ENCODE results near the gene AATK.

AATK gene, protein sequence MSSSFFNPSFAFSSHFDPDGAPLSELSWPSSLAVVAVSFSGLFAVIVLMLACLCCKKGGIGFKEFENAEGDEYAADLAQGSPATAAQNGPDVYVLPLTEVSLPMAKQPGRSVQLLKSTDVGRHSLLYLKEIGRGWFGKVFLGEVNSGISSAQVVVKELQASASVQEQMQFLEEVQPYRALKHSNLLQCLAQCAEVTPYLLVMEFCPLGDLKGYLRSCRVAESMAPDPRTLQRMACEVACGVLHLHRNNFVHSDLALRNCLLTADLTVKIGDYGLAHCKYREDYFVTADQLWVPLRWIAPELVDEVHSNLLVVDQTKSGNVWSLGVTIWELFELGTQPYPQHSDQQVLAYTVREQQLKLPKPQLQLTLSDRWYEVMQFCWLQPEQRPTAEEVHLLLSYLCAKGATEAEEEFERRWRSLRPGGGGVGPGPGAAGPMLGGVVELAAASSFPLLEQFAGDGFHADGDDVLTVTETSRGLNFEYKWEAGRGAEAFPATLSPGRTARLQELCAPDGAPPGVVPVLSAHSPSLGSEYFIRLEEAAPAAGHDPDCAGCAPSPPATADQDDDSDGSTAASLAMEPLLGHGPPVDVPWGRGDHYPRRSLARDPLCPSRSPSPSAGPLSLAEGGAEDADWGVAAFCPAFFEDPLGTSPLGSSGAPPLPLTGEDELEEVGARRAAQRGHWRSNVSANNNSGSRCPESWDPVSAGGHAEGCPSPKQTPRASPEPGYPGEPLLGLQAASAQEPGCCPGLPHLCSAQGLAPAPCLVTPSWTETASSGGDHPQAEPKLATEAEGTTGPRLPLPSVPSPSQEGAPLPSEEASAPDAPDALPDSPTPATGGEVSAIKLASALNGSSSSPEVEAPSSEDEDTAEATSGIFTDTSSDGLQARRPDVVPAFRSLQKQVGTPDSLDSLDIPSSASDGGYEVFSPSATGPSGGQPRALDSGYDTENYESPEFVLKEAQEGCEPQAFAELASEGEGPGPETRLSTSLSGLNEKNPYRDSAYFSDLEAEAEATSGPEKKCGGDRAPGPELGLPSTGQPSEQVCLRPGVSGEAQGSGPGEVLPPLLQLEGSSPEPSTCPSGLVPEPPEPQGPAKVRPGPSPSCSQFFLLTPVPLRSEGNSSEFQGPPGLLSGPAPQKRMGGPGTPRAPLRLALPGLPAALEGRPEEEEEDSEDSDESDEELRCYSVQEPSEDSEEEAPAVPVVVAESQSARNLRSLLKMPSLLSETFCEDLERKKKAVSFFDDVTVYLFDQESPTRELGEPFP (N-terminal part only)

DNA sequence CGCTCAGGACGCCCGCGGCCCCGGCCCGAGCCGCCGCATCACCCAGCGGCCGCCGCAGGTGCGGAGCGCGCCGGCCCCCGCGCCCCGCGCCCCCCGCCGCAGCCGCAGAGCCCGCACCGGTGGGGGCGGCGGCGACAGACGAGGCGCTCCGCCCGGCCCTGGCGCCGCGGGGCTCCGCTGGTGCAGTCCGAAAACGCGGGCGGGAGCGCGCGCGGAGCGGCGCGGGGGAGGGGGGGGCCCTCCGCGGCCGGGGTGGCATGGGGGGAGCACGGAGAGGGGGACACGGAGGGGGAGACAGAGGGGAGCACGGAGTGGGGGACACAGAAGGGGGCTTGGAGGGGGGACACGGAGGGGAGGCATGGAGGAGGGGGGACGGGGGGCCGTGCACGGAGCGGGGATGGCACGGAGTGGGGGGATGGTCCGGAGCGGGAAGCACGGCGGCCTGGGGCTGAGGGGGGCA lies at the start of gene AATK:
AATK (minus strand) TSS at position 189 of the 460 bp plus-strand sequence. CDS start 229 bp downstream, outside the sequence.
- no peak for DNase-seq (ENCODE audit: low read depth)

DNA sequence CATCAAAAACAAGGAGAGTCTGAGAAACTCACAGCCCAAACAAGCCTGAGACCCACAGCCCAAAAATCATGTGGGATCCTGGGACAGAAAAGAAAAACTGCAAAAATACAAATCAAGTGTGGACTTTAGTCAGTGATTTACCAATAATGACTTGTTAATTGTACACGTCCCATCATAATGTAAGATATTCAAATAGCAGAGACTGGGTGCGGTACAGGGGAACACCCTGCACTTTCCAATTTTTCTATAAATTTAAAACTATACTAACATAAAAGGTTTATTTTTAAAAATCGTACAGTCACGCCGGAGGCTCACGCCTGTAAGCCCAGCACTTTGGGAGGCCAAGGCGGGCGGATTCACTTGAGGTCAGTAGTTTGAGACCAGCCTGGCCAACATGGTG lies 48.0 kb upstream of the AATK start:
- no peak for DNase-seq (ENCODE audit: low read depth)

DNA sequence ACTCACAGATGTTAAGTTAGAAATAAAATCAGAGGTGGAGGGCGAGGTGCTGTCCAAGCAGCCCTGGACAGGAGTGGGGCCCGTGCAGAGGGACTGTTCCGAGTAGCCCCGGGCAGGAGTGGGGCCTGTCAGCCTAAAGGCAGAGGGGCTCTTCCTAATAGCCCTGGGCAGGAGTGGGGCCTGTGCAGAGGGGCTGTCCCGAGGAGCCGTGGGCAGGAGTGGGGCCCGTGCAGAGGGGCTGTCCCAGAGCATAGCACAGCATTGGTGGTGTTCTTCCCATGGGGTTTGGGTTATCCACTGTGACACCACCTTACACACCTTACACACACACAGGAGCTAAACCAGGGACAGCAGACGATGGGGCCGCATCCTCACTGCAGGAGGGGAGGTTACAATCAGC lies 46.3 kb upstream of the AATK start:
- no peak for DNase-seq (ENCODE audit: low read depth)

DNA sequence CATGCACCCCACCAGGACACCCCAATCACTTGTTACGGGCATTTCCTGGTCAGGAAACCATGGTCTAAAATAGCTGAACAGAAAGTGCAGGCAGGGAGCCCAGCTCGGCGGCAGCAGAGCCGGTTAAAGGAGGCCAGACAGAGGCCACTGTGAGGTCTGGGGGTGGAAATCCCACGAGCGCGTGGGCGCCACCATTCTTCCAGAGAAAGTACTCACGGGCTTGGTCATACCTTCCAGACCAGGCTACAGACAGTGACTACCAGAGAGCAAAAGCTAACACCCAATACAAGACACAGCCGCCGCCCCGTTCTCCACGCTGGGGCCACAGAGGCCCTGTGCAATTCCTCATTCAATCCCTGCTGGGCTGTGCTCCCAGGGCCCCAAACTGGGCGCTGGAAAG lies 44.8 kb upstream of the AATK start:
- no peak for DNase-seq (ENCODE audit: low read depth)

DNA sequence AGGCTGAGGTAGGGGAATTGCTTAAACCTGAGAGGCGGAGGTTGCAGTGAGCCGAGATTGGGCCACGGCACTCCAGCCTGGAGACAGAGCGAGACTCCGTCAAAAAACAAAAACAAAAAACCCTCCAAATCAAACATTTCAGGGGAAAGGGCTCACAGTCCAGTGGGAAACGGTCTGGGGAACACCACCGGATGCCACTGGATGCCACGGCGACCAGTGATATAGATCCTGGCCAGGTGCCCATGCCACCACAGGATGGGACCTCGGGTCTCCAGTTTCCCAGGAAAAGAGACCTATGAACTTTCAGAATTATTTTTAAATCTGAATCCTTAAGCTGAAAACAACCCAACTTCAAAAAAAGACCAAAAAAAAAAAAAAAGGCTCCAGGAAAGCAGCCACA lies 44.4 kb upstream of the AATK start:
- DNase-seq (ENCODE audit: low read depth): no peak

DNA sequence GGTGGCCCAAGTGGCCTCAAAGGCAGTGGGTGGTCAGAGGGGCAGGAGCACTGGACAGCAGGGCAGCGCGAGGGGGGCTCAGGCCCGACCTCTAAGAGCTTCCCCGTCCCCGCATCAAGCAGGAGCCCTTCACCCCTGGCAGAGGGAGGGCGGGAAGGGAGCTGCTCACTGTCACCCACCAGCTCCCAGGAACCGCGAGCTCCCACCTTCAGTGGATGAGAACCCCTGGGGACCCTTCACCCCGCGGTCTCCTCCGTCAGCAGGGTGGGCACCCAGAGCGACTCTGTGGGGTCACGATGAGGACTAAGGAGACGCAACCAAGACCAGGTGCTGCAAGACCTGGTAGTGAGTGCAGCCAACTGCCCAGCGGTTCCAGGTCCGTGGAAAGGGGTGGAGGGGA lies 43.1 kb upstream of the AATK start:
- no peak for DNase-seq (ENCODE audit: low read depth)

DNA sequence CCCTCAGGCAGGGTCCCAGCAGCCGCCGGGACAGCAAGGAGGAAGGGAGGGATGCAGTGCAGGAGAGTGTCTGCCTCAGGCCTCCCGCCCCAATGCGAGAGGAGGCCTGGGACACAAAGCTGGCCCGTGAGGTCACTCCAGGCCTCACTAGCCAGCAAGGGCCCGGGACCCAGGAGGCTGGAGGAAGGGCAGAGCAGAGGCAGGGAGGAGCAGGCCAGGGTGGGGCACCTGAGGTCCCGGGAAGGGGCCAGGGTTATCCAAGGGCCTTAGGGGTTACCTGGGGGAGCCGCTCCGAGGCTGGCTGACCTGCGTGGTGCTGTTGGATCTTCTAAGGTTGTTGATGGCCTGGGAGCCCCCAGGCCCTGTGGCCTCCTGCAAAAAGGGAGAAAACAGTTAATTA lies 42.6 kb upstream of the AATK start:
- no peak for DNase-seq (ENCODE audit: low read depth)

DNA sequence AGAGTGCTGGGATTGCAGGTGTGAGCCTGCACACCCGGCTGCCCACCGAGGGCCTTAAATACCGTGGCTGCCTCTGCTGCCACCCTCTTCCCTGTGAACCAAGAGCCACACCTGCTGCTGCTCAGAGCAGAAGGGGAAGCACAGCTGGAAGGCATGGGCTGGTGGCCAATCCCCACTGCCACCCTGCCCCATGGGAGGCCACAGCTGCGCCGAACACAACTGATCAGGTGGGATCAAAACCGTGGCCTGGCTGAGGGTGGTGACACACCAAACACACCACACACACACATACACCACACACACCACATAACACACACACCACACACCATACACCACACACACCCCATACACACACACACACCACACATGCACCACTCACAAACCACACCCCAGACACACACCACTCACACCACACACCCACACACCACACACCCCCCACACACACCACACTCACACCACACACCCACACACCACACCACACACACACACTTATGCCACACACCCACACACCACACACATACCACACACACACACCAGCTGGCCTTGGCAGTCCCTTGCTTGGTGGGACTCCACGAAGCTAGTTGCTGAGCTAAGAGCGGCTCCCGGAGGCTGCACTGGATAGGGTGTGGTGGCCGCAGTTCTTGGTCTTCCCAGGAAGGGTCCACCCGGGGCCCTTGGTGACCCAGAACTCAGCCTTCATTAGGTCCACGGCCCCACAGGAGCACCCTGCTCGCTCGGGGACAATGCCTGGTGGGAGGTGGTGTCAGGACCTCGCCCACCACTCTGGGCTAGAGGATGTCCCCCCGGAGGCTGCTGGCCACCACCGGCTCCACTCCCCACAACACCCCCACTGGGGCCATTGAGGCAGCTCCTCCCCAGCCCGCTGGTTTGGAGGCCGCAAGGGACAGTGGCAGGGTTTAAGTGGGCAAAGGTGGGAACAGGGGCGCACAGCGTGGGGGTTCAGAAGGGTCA lies 41.9 kb upstream of the AATK start:
- DNase-seq (ENCODE audit: low read depth): no peak

DNA sequence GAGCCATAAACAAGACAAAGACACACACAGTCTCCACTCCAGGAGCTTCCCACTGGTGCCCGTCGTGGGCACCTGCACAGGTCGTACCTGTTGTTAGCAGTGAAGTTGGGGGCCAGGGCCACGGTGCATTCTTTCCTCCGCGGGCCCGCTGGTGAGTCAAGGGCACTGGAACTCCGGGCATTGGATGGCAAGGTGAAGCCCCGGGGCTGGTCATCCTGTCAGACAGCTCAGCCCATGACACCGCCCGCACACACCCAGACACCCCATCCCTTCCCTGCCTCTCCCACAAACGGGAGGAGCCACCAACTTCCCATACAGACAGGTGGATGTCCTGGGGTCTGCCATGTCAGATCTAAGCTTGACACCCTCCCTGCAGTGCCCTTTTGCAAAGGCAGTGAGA lies 40.6 kb upstream of the AATK start:
- DNase-seq (ENCODE audit: low read depth): no peak

DNA sequence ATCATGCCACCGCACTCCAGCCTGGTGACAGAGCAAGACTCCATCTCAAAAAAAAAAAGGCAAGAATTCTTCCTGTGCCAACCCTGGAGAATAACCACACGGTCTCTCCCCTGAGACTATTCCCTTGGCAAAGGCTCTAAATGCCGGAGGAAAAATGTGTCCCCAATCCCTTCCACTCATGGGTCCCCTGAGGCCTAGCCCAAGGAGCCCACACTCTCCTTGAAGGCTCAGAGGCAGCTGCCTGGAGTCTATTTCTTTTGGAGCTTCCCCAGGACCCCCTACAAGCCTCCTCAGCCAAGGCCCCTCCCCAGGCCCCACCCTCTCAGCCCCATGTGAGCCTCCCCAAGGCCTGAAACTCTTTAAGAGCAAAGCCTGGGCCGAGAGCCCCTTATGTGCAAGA lies 40.1 kb upstream of the AATK start:
- DNase-seq (ENCODE audit: low read depth): no peak

DNA sequence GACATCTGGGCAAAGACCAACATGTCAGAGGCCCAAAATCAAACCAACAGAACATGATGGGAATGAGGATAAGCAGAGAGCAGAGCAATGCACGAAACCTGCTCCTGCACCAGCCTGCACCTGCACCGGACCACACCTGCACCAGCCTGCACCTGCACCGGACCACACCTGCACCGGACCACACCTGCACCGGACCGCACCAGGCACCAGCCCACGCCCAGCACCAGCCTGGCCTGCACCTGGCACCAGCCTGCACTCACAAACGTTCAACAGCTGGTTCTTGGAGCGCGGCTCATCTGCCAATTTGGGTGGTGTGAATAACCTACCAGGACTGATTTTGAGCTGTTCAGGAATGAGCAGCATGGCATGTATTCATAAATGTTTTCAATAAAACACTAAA lies 38.6 kb upstream of the AATK start:
- no peak for DNase-seq (ENCODE audit: low read depth)

DNA sequence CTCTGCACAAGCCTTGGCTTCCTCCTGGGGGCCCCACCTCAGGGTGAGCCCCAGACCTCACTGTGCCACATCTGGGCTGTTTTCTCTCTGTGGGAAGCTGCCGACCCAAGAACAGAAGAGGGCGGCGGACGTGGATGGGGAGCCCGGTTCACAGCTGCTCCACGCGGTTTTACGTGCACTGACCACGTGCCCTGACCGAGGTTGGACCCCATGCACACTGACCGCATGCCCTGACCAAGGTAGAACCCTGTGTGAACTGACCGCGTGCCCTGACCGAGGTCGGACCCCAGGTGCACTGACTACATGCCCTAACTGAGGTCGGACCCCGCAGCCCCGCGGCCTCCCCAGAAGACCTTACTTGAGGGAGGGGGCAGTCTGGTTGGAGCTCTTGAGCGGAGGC lies 37.1 kb upstream of the AATK start:
- DNase-seq (ENCODE audit: low read depth): no peak

DNA sequence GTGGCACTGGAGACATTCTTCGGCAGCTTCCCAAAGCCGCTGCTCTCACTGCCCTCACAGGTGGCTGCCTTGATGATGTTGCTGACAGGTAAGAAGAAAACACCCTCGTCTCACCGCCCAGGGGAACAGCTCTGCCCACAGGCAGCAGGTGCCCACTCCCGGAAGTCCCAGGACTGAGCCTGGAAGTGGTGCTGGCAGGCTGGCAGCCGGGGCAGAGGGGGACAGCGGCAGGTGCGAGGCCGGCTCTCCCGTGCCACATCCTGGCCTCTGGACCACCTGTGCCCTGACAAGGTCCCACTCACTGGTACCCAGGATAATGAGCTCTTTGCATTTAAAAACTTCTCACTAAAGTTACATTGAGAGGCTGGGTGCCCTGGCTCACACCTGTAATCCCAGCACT lies 36.3 kb upstream of the AATK start:
- no peak for DNase-seq (ENCODE audit: low read depth)

DNA sequence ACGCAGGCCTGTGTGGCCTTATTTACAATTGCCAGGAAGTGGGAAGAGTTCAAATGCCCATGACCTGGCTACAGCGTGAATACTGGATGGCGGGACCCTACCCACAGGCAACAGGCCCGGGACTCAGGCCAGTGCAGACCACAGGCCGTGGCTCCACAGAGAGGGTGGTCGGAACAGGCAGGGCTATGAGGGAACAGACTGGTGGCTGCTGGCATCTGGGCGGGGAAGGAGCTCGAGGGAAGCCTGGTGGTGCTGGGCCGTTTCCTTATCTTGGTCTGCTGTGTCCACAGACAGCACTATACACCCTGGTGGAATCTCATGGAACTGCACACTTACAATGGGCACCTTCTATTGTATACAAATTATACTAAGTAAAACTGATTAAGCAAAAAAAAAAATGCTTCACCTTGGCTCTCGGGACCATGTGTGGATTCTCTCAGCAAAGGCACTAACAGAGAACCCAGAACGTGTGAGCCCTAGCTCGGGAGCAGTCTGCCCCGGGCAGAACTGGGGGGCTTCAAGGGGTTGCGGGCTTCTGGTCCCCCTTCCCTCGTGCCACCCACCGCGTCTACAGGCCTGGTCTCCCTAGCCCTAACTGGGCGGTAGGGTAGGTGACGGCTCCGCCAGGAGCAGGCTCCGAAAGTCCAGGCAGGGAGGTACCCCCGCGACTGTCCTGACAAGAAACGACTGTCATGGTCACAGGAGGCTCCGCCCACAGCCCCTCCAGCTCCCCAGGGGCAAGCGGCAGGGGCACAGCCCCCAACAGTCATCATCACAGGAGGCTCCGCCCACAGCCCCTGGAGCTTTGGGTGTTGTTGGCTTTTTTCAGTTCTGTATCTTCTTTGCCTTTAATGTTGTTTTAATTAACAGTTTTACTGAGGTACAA lies 34.9 kb upstream of the AATK start:
- DNase-seq (ENCODE audit: low read depth): no peak

DNA sequence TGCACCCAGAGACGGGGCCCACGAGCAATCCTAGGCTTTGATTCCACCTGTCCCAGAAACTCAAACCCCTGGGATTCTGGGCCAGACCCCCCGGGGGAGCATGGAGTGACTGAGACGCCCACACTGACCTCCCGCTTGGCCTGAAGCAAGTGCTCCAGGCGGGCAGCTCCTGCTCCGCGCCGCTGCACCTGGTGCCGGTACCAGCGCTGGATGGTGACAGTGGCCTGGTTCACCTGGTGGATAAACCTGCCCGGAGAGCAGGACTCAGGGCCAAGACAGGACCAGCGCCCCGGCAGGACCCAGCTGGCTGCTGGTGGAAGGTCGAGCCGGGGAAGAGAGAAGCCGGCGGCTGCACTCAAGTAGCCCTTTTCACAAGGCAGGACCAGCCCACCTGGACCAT lies 34.2 kb upstream of the AATK start:
- DNase-seq (ENCODE audit: low read depth): no peak

DNA sequence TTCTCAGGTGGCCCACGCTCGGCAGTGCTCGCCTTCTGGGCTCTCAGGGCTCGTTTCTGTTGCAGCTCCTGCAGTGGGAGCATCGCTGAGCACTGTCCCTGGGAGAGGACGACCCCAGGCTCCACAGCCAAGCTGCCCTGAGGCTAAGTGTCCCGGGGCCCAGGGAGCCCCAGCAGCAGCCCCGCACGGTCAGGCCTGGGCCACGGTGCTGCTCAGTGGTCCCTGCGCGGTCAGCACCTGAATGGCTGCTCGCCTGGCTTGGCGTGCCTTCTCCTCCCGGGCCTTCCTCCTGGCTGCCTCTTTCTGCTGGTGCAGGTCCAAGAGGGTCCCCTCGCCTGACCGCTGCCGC lies 33.4 kb upstream of the AATK start:
- no peak for DNase-seq (ENCODE audit: low read depth)

DNA sequence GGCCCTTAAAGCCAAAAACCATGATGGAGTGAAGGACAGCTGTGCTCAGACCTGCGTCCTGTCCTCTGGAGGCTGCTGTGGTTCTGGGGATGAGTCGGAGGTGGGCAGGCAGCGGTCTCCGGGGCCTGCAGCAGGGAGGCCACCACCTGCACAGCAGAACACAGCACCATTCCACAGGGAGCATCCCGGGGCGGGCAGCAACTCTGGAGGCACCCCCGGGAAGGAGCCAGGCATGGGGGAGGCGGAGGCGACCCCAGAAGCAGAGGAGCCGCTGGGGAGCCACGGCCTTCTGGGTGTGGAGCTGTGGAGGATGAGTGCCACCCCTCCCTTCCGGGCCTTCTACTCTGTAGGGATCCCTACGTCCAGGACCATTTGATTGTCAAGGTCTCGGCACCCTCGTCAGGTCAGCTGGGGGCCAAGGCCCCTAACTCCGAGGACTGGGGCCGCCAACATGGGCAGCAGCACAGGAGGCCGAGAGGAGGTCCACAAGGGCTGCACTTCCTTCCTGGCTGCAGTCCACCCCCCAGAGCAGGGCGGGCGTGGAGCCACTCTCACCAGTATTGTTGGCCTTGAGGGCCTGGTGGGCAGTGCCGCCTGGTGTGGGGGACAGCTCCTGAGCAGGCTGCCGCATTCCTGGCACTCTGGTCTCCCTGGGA lies 32.9 kb upstream of the AATK start:
- DNase-seq (ENCODE audit: low read depth): no peak

DNA sequence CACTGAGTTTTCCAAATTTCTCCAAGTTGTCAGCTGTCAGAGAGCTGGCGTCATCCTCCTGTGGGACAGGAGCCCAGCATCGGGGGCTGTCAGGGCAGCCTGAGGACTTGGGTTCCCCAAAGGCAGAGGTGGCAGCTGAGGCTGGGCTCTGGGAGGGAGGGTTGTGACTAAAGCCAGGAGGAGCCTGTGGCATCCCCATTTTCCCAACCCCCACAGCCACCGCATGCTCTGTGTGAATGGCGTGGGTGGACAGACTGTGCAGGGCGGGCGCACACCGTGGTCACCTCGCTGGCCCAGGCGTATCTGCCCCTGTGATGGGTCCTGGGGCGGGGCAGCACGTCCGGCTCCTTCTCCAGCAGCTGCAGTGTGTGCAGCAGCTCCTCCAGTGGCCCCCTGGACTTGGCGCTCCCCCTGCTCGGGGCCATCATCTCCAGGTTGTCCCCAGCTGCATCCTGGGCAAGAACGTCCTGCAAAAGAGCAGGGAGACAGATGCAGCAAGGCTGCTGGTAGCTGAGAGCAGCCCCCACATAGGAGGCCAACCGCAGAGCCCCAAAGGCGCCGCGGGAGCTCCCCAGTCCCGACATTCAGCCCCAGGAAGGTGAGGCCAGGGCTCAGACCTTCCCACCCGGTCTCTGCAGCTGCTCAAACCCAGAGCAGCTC lies 31.9 kb upstream of the AATK start:
- DNase-seq (ENCODE audit: low read depth): no peak

DNA sequence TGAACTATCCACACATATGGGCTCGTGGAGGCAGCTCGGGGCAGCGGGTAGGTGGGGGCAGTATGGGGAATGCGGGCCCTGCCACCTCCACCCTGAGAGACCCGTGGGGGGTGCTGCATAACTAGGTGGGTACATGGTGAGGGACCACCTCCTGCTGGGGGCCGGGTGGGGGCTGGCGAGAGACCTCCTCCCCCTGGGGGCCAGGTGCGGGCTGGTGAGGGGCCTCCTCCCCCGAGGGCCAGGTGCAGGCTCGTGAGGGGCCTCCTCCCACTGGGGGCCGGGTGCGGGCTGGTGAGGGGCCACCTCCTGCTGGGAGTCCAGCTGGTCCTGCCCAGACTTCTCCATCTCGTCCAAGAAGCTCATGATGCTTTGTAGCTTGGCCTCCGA lies 31.4 kb upstream of the AATK start:
- DNase-seq (ENCODE audit: low read depth): no peak

Measured in activated T-helper 1 cell treated with Interleukin-2 at 50 U/mL for 16 hours (primary cell).